A549 (cell line): ENCODE results near the gene FGF14. TPM values are rescaled to one million over a fixed set of nuclear protein-coding genes. Genes with fewer than 3 reads are reported as not detected.

Experiments used
- ATAC-seq, 2 experiments: fragments of 200-7000 bp in 1 of 2; fragments of >200 bp in 1 of 2; cut with Nextera tagmentation in 1 of 2; cut with Tn5 transposase in 1 of 2; 3 replicates each; pipeline versions ENCODE4 v1.8.0 to v1.9.1; 2018 to 2020; ENCODE audit warnings: mild to moderate bottlenecking in 1 of 2, moderate library complexity in 1 of 2
- CTCF ChIA-PET: fragments of 300-600 bp; sonication (Branson Sonifier 250); formaldehyde crosslinking; extraction: SDS; loops from one replicate; lab custom pipeline; 2021; ENCODE audit warnings: antibody characterized with exemption, inconsistent platforms; lab: Yijun Ruan, JAX
- POLR2A ChIA-PET: fragments of 350-600 bp; formaldehyde crosslinking; extraction: SDS; loops from one replicate; lab custom pipeline; 2021; ENCODE audit warnings: antibody characterized with exemption, inconsistent platforms; lab: Yijun Ruan, JAX
- DNase-seq, 2 experiments: peaks; one replicate each; pipeline versions ENCODE4 v3.0.0 to v3.0.0-alpha.2; 2011 to 2016; ENCODE audit warnings: low read depth in 1 of 2, low spot score in 1 of 2
- FAIRE-seq: peaks from 2 replicates; lab custom pipeline; 2011; peaks lifted over from hg19 to GRCh38; lab: Jason Lieb, UNC
- H3K27ac ChIP-seq, 2 experiments: fragments of >200 bp; sonication (Bioruptor Twin); formaldehyde crosslinking; 3 replicates each; pipeline ENCODE4 v1.5.1; 2016 to 2017
- H3K4me1 ChIP-seq: fragments of >200 bp; sonication (Bioruptor Twin); formaldehyde crosslinking; 3 replicates; pipeline ENCODE4 v1.6.1; 2016
- H3K4me2 ChIP-seq: fragments of >200 bp; sonication (Bioruptor Twin); formaldehyde crosslinking; 3 replicates; pipeline ENCODE4 v1.6.1; 2016
- H3K4me3 ChIP-seq: fragments of >200 bp; sonication (Bioruptor Twin); formaldehyde crosslinking; 3 replicates; pipeline ENCODE4 v1.5.1; 2016
- H3K9me3 ChIP-seq: fragments of >200 bp; sonication (Bioruptor Twin); formaldehyde crosslinking; 3 replicates; pipeline ENCODE4 v1.6.1; 2016
- BHLHE40 ChIP-seq: IDR thresholded peaks from 2 replicates; pipeline ENCODE4 v1.6.1; 2012; ENCODE audit warnings: low read depth, low read length, inconsistent platforms
- CBX2 ChIP-seq: fragments of 200-600 bp; sonication (generic); IDR thresholded peaks from 2 replicates; pipeline ENCODE4 v1.6.1; 2016; ENCODE audit warnings: low read depth, mild to moderate bottlenecking, borderline replicate concordance
- CEBPB ChIP-seq, 2 experiments: fragments of >200 bp in 1 of 2; sonication (Bioruptor Twin) in 1 of 2; formaldehyde crosslinking in 1 of 2; IDR thresholded peaks; 2 replicates each; pipeline ENCODE4 v1.6.1; 2012 to 2016
- CHD2 ChIP-seq: fragments of 150-350 bp; IDR thresholded peaks from 2 replicates; pipeline ENCODE4 v1.6.1; 2014; ENCODE audit warnings: low read length; ENCODE audit not compliant: partially characterized antibody
- EHMT2 ChIP-seq: fragments of 200-600 bp; sonication (generic); IDR thresholded peaks from 2 replicates; pipeline ENCODE4 v1.6.1; 2016; ENCODE audit warnings: antibody characterized with exemption, low read depth, mild to moderate bottlenecking, moderate library complexity
- EP300 ChIP-seq, 2 experiments: fragments of >200 bp; sonication (Bioruptor Twin); formaldehyde crosslinking; IDR thresholded peaks; 2 replicates in 1 of 2; 3 replicates in 1 of 2; pipeline ENCODE4 v1.6.1; 2016 to 2017
- FOXS1 ChIP-seq: fragments of 250-450 bp; sonication (Bioruptor Pico); IDR thresholded peaks from 2 replicates; pipeline ENCODE4 v1.5.0; 2020; ENCODE audit warnings: mild to moderate bottlenecking, moderate library complexity
- GATA3 ChIP-seq: IDR thresholded peaks from 2 replicates; pipeline ENCODE4 v1.6.1; 2012; ENCODE audit warnings: borderline replicate concordance
- JUNB ChIP-seq: fragments of >200 bp; sonication (Bioruptor Twin); formaldehyde crosslinking; IDR thresholded peaks from 2 replicates; pipeline ENCODE4 v1.6.1; 2016
- MAFK ChIP-seq: fragments of 450-650 bp; IDR thresholded peaks from 2 replicates; pipeline ENCODE4 v1.6.1; 2014; ENCODE audit not compliant: partially characterized antibody
- MAZ ChIP-seq: fragments of 150-350 bp; IDR thresholded peaks from 2 replicates; pipeline ENCODE4 v1.6.1; 2014; ENCODE audit warnings: antibody characterized with exemption, low read depth, low read length, borderline replicate concordance
- MYC ChIP-seq: IDR thresholded peaks from 2 replicates; pipeline ENCODE4 v1.6.1; 2012; ENCODE audit warnings: mild to moderate bottlenecking, inconsistent platforms, low read length, improper control_type of control experiment, borderline replicate concordance
- NFE2L2 ChIP-seq: fragments of 150-350 bp; conservative IDR thresholded peaks from 2 replicates; pipeline ENCODE4 v1.6.1; 2014; ENCODE audit warnings: low read length
- RAD21 ChIP-seq, 2 experiments: fragments of >200 bp in 1 of 2; sonication (Bioruptor Twin) in 1 of 2; formaldehyde crosslinking in 1 of 2; IDR thresholded peaks in 1 of 2; conservative IDR thresholded peaks in 1 of 2; 2 replicates in 1 of 2; 3 replicates in 1 of 2; pipeline ENCODE4 v1.6.1; 2012 to 2018; ENCODE audit warnings: inconsistent platforms in 1 of 2
- RCOR1 ChIP-seq: fragments of 150-350 bp; IDR thresholded peaks from 2 replicates; pipeline ENCODE4 v1.6.1; 2014; ENCODE audit warnings: antibody characterized with exemption, low read length, low read depth
- RFX5 ChIP-seq: fragments of 450-650 bp; IDR thresholded peaks from 2 replicates; pipeline ENCODE4 v1.7.1; 2014; ENCODE audit warnings: antibody characterized with exemption, mild to moderate bottlenecking, moderate library complexity
- RNF2 ChIP-seq: fragments of 200-600 bp; sonication (generic); IDR thresholded peaks from 2 replicates; pipeline ENCODE4 v1.6.1; 2016; ENCODE audit warnings: low read depth, mild to moderate bottlenecking, antibody characterized with exemption, moderate library complexity, borderline replicate concordance
- SREBF2 ChIP-seq: fragments of 450-650 bp; IDR thresholded peaks from 2 replicates; pipeline ENCODE4 v1.6.1; 2014; ENCODE audit warnings: mild to moderate bottlenecking, moderate library complexity
- TFCP2L1 ChIP-seq: fragments of 250-450 bp; sonication (Bioruptor Pico); IDR thresholded peaks from 2 replicates; pipeline ENCODE4 v1.5.0; 2021; ENCODE audit warnings: mild to moderate bottlenecking
- TP53 ChIP-seq: fragments of 250-450 bp; sonication (Bioruptor Pico); IDR thresholded peaks from 2 replicates; pipeline ENCODE4 v1.5.0; 2021; ENCODE audit warnings: mild to moderate bottlenecking, moderate library complexity
- ZFP36 ChIP-seq: fragments of 450-650 bp; IDR thresholded peaks from 2 replicates; pipeline ENCODE4 v1.6.1; 2014; ENCODE audit warnings: borderline replicate concordance; ENCODE audit not compliant: partially characterized antibody
- ZNF302 ChIP-seq: fragments of 250-450 bp; sonication (Bioruptor Pico); IDR thresholded peaks from 2 replicates; pipeline ENCODE4 v1.9.0; 2021; ENCODE audit warnings: inconsistent platforms, mild to moderate bottlenecking, moderate library complexity
- WGBS: methylation state at CpG from one replicate; pipeline ENCODE4 v1.1.6; 2017; ENCODE audit errors: missing lambda C conversion rate; 5-methylcytosine and 5-hydroxymethylcytosine counted together
- polyA plus RNA-seq, 4 experiments: library from polyadenylated mRNA; depleted of rRNA in 3 of 4; stranded (reverse); fragments of >200 nt; fragmentation: RNase III in 1 of 4; extraction: RNeasy Plus Mini Kit Qiagen cat#74134 plus additional on column Dnase treatment in 1 of 4; gene quantifications; 2 replicates in 3 of 4; 3 replicates in 1 of 4; pipeline ENCODE4 v1.2.3, GENCODE V29; 2011 to 2017
- TF ChIP-seq, protein P1 (sequence below): IDR thresholded peaks from 2 replicates; pipeline ENCODE4 v1.6.1; 2012
- TF ChIP-seq, protein P2 (sequence below): fragments of 200-600 bp; sonication (generic); IDR thresholded peaks from 2 replicates; pipeline ENCODE4 v1.6.1; 2016; ENCODE audit warnings: antibody characterized with exemption, mild to moderate bottlenecking, moderate library complexity
- TF ChIP-seq, protein P3 (sequence below): fragments of >200 bp; sonication (Bioruptor Twin); formaldehyde crosslinking; IDR thresholded peaks from 3 replicates; pipeline ENCODE4 v1.5.1; 2016
- TF ChIP-seq, protein P4 (sequence below): fragments of 250-450 bp; sonication (Bioruptor Pico); IDR thresholded peaks from 2 replicates; pipeline ENCODE4 v1.5.0; 2021; ENCODE audit warnings: mild to moderate bottlenecking, moderate library complexity, borderline replicate concordance

The FGF14 gene
- polyA plus RNA-seq, 2 of the 4 experiments (the other 2 are of a cell fraction), result not detected

DNA sequence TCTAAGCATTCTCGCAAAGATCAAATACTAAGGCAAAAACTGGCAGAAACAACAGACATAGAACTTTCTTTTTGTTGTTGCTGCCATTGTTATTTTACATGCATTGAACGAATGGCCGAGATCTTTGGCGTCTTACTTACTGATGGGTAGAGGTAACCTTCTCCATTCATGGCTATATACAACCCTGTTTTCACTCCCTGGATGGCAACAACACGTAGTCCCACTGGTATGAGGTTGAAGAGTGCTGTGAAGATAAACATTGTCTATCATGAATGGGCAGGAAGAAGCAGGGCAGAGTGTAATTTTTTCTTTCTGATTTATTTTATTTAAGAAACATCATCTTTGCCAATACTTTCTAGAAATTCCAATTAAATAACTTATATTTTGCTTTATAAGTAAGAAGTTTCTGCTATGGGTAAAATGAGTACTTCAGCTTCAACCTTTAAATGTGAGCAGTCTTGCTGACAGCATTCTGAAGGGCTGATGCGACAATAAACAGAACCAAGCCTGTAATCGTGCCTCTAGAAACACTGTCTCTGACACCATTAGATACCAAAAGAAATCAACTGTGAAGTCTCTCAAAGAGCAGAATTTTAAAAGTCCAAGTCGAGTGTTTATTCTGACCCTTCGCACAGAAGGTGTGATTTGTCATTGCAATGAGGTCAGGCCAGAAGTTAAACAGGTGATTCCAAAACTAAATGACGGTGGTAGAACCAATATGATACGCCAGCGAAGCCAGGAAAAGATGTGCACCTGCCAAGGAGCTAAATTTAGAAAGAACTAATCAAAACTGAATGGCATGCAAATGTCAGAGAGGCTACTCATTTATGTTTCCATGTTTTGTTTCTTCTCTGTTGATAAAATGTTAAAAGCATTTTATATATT, 533.0 kb downstream of the FGF14 start:
- no peak overlapping the region for H3K27ac ChIP-seq
- POLR2A ChIA-PET, result no interaction called here
- CTCF ChIA-PET, result no interaction called here
- ATAC-seq (no peak), DNase-seq (no peak)
- no peak for TF ChIP-seq TFCP2L1
- TF ChIP-seq RNF2, result no peak
- no peak for TF ChIP-seq EHMT2
- no peak for TF ChIP-seq MYC
- TF ChIP-seq BHLHE40, result no peak
- no peak for TF ChIP-seq RCOR1
- TF ChIP-seq, protein P1, sequence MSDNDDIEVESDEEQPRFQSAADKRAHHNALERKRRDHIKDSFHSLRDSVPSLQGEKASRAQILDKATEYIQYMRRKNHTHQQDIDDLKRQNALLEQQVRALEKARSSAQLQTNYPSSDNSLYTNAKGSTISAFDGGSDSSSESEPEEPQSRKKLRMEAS, result no peak
- no peak for TF ChIP-seq FOXS1 (CRISPR knock-in tag)
- no peak for TF ChIP-seq TP53 (CRISPR knock-in tag)
- TF ChIP-seq ZFP36, result no peak
- TF ChIP-seq CBX2, result no peak
- no peak for TF ChIP-seq MAZ
- TF ChIP-seq, all 56 proteins: peak for 0
- FAIRE-seq, result no peak
- no peak overlapping the region for H3K4me3 ChIP-seq
- 32% methylated on average over 12 of the region's 12 CpGs for WGBS
- H3K9me3 ChIP-seq, result no peaks in the 10 kb centered on the region
- no peaks in the 10 kb centered on the region for H3K4me1 ChIP-seq
- no peak overlapping the region for H3K4me2 ChIP-seq

DNA sequence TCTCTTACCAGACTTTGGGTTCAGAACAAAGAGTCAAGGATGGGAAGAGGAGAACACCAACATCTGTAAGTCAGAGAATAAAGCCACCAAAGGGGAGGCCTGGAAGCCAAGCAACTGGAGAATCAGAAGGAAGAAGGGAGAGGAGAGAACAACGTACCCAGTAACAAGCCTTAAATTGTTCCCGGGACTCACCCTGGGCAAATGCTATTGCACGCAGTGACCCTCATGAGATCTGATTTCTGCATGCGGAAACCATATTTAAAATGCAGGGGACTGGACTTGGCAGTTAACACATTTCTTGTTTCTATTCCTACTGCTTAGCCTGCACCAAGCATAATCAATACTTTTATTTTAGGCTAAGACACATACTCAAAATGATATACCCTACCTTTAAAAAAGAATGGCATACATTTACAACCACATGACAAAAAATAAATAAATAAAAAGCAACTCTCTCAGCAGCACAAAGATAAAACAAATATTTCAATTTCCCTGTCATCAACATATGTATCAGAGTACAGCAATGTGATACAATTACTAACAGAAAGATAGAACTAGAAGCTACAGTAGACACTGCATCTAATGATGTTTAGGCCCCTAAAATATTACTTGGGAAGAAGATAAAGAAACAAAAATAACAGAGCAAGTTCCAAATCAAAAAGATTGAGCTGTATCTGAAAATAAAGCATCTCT, 534.8 kb downstream of the FGF14 start:
- H3K4me3 ChIP-seq, result no peak overlapping the region
- TF ChIP-seq MAFK (no peak), CHD2 (no peak), NFE2L2 (no peak), JUNB (no peak), CEBPB (IDR thresholded peaks at IDR 0.05) (no peak), FOXS1 (CRISPR knock-in tag) (no peak), ZNF302 (CRISPR knock-in tag) (no peak), RFX5 (no peak), RAD21 (conservative IDR thresholded peaks at IDR 0.05 in 1 of 2, IDR thresholded peaks at IDR 0.05 in 1 of 2) (no peak), EP300 (IDR thresholded peaks at IDR 0.05) (no peak), SREBF2 (no peak), CBX2 (no peak), GATA3 (no peak), TFCP2L1 (no peak)
- TF ChIP-seq, protein P2, sequence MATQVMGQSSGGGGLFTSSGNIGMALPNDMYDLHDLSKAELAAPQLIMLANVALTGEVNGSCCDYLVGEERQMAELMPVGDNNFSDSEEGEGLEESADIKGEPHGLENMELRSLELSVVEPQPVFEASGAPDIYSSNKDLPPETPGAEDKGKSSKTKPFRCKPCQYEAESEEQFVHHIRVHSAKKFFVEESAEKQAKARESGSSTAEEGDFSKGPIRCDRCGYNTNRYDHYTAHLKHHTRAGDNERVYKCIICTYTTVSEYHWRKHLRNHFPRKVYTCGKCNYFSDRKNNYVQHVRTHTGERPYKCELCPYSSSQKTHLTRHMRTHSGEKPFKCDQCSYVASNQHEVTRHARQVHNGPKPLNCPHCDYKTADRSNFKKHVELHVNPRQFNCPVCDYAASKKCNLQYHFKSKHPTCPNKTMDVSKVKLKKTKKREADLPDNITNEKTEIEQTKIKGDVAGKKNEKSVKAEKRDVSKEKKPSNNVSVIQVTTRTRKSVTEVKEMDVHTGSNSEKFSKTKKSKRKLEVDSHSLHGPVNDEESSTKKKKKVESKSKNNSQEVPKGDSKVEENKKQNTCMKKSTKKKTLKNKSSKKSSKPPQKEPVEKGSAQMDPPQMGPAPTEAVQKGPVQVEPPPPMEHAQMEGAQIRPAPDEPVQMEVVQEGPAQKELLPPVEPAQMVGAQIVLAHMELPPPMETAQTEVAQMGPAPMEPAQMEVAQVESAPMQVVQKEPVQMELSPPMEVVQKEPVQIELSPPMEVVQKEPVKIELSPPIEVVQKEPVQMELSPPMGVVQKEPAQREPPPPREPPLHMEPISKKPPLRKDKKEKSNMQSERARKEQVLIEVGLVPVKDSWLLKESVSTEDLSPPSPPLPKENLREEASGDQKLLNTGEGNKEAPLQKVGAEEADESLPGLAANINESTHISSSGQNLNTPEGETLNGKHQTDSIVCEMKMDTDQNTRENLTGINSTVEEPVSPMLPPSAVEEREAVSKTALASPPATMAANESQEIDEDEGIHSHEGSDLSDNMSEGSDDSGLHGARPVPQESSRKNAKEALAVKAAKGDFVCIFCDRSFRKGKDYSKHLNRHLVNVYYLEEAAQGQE, result no peak
- TF ChIP-seq, protein P3, sequence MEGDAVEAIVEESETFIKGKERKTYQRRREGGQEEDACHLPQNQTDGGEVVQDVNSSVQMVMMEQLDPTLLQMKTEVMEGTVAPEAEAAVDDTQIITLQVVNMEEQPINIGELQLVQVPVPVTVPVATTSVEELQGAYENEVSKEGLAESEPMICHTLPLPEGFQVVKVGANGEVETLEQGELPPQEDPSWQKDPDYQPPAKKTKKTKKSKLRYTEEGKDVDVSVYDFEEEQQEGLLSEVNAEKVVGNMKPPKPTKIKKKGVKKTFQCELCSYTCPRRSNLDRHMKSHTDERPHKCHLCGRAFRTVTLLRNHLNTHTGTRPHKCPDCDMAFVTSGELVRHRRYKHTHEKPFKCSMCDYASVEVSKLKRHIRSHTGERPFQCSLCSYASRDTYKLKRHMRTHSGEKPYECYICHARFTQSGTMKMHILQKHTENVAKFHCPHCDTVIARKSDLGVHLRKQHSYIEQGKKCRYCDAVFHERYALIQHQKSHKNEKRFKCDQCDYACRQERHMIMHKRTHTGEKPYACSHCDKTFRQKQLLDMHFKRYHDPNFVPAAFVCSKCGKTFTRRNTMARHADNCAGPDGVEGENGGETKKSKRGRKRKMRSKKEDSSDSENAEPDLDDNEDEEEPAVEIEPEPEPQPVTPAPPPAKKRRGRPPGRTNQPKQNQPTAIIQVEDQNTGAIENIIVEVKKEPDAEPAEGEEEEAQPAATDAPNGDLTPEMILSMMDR, result no peak
- TF ChIP-seq, protein P4, sequence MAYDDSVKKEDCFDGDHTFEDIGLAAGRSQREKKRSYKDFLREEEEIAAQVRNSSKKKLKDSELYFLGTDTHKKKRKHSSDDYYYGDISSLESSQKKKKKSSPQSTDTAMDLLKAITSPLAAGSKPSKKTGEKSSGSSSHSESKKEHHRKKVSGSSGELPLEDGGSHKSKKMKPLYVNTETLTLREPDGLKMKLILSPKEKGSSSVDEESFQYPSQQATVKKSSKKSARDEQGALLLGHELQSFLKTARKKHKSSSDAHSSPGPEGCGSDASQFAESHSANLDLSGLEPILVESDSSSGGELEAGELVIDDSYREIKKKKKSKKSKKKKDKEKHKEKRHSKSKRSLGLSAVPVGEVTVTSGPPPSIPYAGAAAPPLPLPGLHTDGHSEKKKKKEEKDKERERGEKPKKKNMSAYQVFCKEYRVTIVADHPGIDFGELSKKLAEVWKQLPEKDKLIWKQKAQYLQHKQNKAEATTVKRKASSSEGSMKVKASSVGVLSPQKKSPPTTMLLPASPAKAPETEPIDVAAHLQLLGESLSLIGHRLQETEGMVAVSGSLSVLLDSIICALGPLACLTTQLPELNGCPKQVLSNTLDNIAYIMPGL (CRISPR knock-in tag), result no peak
- TF ChIP-seq, all 56 proteins: peak for 0
- H3K9me3 ChIP-seq, result no peaks in the 10 kb centered on the region
- no peak overlapping the region for H3K27ac ChIP-seq
- no peaks in the 10 kb centered on the region for H3K4me1 ChIP-seq
- 61% methylated on average over 4 of the region's 4 CpGs for WGBS
- H3K4me2 ChIP-seq, result no peak overlapping the region
- CTCF ChIA-PET, result no interaction called here
- POLR2A ChIA-PET, result no interaction called here
- FAIRE-seq (no peak), DNase-seq (no peak), ATAC-seq (no peak)
